Measurements from ENCODE around the gene CASKIN2. TPM values are rescaled to one million over a fixed set of nuclear protein-coding genes. Genes with fewer than 3 reads are reported as not detected.

The CASKIN2 gene
- total RNA-seq, 1 experiment from 2014 or later = 25.4 TPM

- ChIA-PET POLR2A (ENCODE audit: unreplicated experiment) (interaction anchor here (0.6 kb wide), 3 partner anchors 46 to 208 kb away, joined by 3 to 5 read pairs (median 3); no protein-coding TSS in a partner anchor), CTCF (interaction anchor here (0.6 kb wide), 1 partner anchor 97 kb away, joined by 5 read pairs; no protein-coding TSS in a partner anchor)
- no peaks in the 10 kb centered on the region; the same call in 1 of the 2 replicates for H3F3A ChIP-seq (ENCODE audit: insufficient read depth, low read depth)
- intact Hi-C loops (cut with micrococcal nuclease; ENCODE audit: unreplicated experiment) = no loop called here
- no peaks in the 10 kb centered on the region for H3K27me3 ChIP-seq (ENCODE audit: insufficient read depth, low read depth)
- no peaks in the 10 kb centered on the region for H3K36me3 ChIP-seq (ENCODE audit: low read depth)
- no peaks in the 10 kb centered on the region for H3K9me2 ChIP-seq (ENCODE audit: insufficient read depth)
- no peak overlapping the region for H2AFZ ChIP-seq
- no peak overlapping the region for H3K4me2 ChIP-seq
- H3K9me3 ChIP-seq (ENCODE audit: insufficient read depth, low read depth) = no peaks in the 10 kb centered on the region
- H3K79me2 ChIP-seq (ENCODE audit: low read depth) = no peaks in the 10 kb centered on the region
- no peak for DNase-seq
- no peak overlapping the region for H3K4me3 ChIP-seq
- no TSS peak for BruUV-seq (replicated peaks)
- no peak overlapping the region for H3K27ac ChIP-seq
- TF ChIP-seq EZH2 (IDR thresholded peaks at IDR 0.05; ENCODE audit: low read depth) = no peak
- no peak for TF ChIP-seq CTCF (conservative IDR thresholded peaks at IDR 0.05)
- H3K4me1 ChIP-seq (replicated peaks; ENCODE audit: insufficient read depth) = no peaks in the 10 kb centered on the region
- 0 out of 2 replicates have a peak, but pooled peaks cover 3% of the 10 kb centered on the region for H4K20me1 ChIP-seq (ENCODE audit: insufficient read depth)
Measured at GRCh38 chr17:75503337-75503950, 11.9 kb downstream of the CASKIN2 start.

GRCh38 chr17:75502721-75503329 lies 12.5 kb downstream of the CASKIN2 start:
- Histone ChIP-seq H2AFZ (no peak overlapping the region), H3K79me2 (ENCODE audit: low read depth) (no peaks in the 10 kb centered on the region), H4K20me1 (ENCODE audit: insufficient read depth) (0 out of 2 replicates have a peak, but pooled peaks cover 3% of the 10 kb centered on the region), H3K4me1 (replicated peaks; ENCODE audit: insufficient read depth) (no peaks in the 10 kb centered on the region), H3K9me3 (ENCODE audit: insufficient read depth, low read depth) (no peaks in the 10 kb centered on the region), H3K9me2 (ENCODE audit: insufficient read depth) (no peaks in the 10 kb centered on the region), H3K4me2 (no peak overlapping the region), H3K36me3 (ENCODE audit: low read depth) (no peaks in the 10 kb centered on the region), H3K4me3 (no peak overlapping the region), H3F3A (ENCODE audit: insufficient read depth, low read depth) (no peaks in the 10 kb centered on the region; the same call in 1 of the 2 replicates), H3K27ac (no peak overlapping the region), H3K27me3 (ENCODE audit: insufficient read depth, low read depth) (no peaks in the 10 kb centered on the region)
- ChIA-PET POLR2A (ENCODE audit: unreplicated experiment) (interaction anchor here (0.6 kb wide), 2 partner anchors 47 to 156 kb away, joined by 3 to 5 read pairs; no protein-coding TSS in a partner anchor), CTCF (interaction anchor here (0.6 kb wide), 1 partner anchor 244 kb away, joined by 4 read pairs; no protein-coding TSS in a partner anchor)
- intact Hi-C loops (cut with micrococcal nuclease; ENCODE audit: unreplicated experiment) = no loop called here
- no TSS peak for BruUV-seq (replicated peaks)
- DNase-seq = no peak
- TF ChIP-seq EZH2 (IDR thresholded peaks at IDR 0.05; ENCODE audit: low read depth) = no peak
- no peak for TF ChIP-seq CTCF (conservative IDR thresholded peaks at IDR 0.05)

DNA sequence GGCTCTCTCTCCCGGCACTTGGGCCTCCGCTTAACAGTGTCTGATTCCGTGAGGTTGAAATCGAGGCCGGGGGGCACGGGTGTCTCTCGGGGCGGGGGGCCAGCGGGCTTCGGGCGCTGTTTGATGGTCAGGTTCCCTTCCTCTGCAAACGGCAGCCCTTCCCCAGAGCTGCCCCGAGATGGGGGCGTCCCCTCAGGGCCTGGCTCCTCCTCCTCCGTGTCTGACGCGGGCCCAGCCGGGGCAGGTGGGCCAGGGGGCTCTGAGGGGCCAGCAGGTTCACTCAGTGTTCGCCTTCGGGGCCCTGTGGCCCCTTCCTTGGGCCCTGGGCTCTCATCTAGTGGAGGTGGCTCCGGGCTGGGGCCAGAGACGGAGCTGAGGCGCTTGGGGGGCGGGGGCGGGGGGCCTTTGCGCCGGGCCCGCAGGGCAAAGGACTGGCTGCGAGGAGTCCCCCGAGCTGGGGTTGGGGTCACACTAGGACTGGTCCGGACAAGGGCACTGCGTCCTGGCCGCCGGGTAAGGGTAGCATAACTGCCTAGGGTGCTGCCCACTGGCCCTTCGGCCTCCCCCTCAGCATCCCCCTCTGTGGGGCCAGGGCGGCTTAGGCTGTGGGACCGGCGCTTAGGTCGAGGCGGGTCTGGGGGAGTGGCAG lies 13.1 kb downstream of the CASKIN2 start:
- TF ChIP-seq EZH2 (IDR thresholded peaks at IDR 0.05; ENCODE audit: low read depth) = no peak
- TF ChIP-seq CTCF (conservative IDR thresholded peaks at IDR 0.05) = no peak
- no peaks in the 10 kb centered on the region for H3K27me3 ChIP-seq (ENCODE audit: insufficient read depth, low read depth)
- DNase-seq = no peak
- intact Hi-C loops (cut with micrococcal nuclease; ENCODE audit: unreplicated experiment) = no loop called here
- no peaks in the 10 kb centered on the region for H3K9me3 ChIP-seq (ENCODE audit: insufficient read depth, low read depth)
- no peaks in the 10 kb centered on the region for H3K36me3 ChIP-seq (ENCODE audit: low read depth)
- H2AFZ ChIP-seq = no peak overlapping the region
- ChIA-PET POLR2A (ENCODE audit: unreplicated experiment) (no interaction called here), CTCF (interaction anchor here (0.6 kb wide), 1 partner anchor 244 kb away, joined by 4 read pairs; no protein-coding TSS in a partner anchor)
- H3K4me3 ChIP-seq = no peak overlapping the region
- H3K79me2 ChIP-seq (ENCODE audit: low read depth) = no peaks in the 10 kb centered on the region
- no peak overlapping the region for H3K4me2 ChIP-seq
- H3F3A ChIP-seq (ENCODE audit: insufficient read depth, low read depth) = no peaks in the 10 kb centered on the region; the same call in 1 of the 2 replicates
- no TSS peak for BruUV-seq (replicated peaks)
- 0 out of 2 replicates have a peak, but pooled peaks cover 3% of the 10 kb centered on the region for H4K20me1 ChIP-seq (ENCODE audit: insufficient read depth)
- no peak overlapping the region for H3K27ac ChIP-seq
- no peaks in the 10 kb centered on the region for H3K9me2 ChIP-seq (ENCODE audit: insufficient read depth)
- H3K4me1 ChIP-seq (replicated peaks; ENCODE audit: insufficient read depth) = no peaks in the 10 kb centered on the region
